Activated naive CD4-positive, alpha-beta T cell treated with anti-CD3 and anti-CD28 coated beads, Interleukin-2, amount 50 U/mL, for 16 hours (primary cell): ENCODE measurements around the gene SAMMSON.

Source experiments
- DNase-seq: peaks from one replicate; pipeline ENCODE4 v3.0.0-alpha.2; 2020

SAMMSON gene

GRCh38 chr3:69999140-70000027 lies at the start of gene SAMMSON:
SAMMSON (plus strand) TSS chr3:69999733.
- DNase-seq, result no peak

DNA sequence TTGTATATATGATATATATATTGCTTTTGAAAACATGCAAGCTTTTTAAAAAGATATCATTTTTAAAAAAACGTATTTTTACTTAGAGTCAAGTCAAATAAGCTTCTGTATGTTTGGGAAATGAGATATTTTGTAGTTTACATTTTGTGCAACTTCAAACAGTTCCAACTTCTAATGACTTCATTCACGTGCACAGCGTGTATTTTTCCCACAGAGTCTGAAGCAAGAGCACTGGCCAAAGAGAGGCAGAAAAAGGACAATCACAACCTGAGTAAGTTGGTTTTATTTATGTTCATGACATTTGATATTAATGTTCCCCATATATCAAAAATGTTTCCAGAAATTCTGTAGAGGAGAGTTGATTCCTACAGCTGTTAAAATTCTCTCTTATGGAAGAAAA lies 47.9 kb upstream of the SAMMSON start:
- DNase-seq, result no peak

- no peak for DNase-seq
Observed at GRCh38 chr3:69959581-69959980, 40.0 kb upstream of the SAMMSON start.

DNA sequence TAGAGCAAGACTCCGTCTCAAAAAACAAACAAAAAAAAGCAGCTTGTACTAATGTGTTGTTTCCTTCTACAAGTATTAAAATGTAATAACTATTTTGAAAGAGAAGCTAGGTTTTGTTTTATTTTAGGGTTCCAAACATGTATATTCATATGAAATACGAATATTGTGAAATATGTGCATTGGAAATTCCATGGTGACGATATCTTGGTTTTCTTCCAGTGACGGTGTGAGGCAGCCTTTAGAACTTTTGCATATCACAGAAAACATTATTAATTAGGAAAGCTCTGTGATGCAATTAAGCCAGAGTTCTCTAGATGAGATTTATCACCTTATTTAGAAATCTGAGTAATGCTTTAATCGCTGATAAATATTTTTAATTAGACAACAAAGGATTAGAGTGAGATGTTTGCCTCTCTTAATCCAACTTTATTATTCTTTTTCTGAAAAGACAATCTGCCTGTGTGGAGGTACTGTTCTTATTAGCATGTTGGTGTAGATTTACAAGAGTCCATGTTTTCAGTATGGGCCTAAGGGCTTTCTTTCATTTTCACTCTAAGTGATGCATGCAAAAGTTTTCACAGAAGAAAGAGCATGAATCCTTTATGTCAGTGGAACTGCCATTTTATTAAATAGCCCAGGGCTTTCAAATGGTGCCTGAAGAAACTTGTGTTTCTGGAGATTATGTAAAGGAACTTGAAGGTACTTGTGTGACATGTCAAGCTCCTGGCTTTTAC lies 37.7 kb upstream of the SAMMSON start:
- no peak for DNase-seq

GRCh38 chr3:69963643-69964042 lies 35.9 kb upstream of the SAMMSON start:
- DNase-seq, result no peak

- DNase-seq, result no peak
Observed at GRCh38 chr3:69967156-69967555, 32.4 kb upstream of the SAMMSON start.

- no peak for DNase-seq
Observed at GRCh38 chr3:69970827-69971226, 28.7 kb upstream of the SAMMSON start.

DNA sequence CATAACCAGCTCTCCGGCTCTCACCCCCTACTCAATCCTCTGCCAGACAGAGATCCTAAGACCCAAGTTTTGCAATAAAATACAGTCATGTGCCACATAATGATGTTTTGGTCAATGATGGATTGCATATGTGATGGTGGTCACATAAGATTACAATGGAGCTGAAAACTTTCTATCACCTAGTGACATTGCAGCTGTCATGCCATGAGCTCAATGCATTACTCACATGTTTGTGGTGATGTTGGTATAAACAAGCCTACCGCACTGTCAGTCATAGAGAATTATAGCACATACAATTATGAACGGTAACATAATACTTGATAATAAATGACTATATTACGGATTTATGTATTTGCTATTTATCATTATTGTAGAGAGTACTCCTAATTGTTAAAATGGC lies 26.9 kb upstream of the SAMMSON start:
- DNase-seq, result no peak

DNA sequence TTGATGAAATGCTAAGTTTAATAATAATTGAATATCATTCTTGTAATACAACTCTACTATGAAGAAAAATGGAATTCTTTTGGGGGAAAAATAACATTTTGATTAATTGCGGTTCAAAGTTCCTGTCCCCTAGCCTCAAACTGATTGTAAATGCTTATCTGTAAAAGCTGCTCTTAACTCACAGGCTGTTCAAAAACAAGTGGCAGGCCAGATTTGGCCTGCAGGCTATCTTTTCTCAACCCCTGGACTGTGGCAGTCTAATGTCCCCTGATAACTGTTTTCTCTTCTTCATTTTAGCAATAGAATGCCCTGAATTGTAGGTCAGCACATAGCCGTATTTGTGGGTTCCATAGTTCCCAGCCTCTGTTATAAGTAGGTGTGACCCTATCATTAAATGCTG lies 23.5 kb upstream of the SAMMSON start:
- DNase-seq, result no peak

GRCh38 chr3:69983546-69984265 lies 15.8 kb upstream of the SAMMSON start:
- no peak for DNase-seq

GRCh38 chr3:69985266-69985665 lies 14.3 kb upstream of the SAMMSON start:
- no peak for DNase-seq

DNA sequence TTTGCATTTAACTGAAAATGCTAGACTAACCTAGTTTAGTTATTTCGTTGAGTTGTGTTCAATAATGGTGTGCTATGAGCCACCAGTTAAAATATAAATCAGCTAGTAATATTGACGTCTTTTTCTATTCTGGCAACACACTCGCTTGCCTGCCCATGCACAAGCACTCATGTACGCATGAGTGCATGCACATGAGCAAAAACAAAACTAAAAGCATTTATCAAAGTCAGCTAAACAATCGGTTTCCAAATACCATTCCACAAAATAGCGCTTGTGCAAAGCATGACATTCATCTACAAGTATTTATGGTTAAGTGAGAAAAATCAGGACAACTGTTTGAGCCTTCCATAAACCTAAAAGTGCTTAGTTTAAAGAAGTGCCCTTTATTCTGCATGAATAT lies 13.1 kb upstream of the SAMMSON start:
- DNase-seq, result no peak

DNA sequence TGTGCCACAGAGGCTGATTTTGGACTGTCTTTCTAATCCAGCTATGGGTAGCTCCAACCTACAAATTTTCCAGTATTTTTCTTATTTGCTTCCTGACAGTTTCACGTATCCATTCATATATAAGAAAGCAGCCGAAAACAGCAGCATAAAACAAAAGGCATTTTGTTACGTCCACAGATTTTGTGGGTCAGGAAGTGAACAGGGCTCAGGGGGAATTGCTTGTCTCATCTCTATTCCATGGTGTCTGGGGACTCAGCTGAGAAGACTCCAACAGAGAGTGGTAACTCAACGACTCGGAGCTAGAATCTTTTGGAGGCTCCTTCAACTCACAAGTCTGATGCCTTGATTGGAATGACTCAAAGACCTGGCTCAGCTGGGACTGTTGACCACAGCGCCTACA lies 11.7 kb upstream of the SAMMSON start:
- no peak for DNase-seq

- no peak for DNase-seq
Observed at GRCh38 chr3:69993757-69994156, 5.8 kb upstream of the SAMMSON start.

GRCh38 chr3:69994919-69995318 lies 4.6 kb upstream of the SAMMSON start:
- DNase-seq, result no peak

DNA sequence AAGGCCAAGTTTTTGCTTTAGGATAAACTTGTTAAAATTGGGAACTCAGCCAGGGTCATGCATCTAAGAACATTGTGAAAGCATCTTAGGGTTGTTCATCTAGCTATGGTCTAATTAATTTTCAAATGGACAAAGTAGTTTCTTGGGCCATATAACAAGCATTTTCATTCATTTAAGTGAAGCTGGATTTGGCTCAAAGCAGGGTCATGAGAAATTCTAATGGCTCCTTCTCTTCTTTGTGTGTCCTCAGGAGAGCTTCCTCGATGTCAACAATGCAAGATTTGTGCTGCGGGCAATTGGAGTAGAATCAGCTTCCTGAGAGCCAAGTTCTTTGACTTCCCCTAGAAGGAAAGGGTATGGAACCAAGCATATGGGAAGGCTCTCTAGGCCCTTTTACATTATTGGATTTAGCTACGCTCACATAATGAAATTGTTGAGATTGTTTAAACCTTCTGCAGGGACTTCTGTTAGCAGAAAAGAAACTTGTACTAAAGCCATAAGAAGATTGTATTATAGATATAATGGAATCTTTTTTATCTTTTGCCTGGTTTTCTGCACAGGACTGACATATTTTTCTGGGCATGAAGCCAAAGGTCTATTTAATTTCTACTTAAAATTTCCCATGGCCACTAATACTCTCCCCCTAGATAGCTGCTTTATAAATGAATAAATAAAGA lies 1.8 kb upstream of the SAMMSON start:
- DNase-seq, result no peak

DNA sequence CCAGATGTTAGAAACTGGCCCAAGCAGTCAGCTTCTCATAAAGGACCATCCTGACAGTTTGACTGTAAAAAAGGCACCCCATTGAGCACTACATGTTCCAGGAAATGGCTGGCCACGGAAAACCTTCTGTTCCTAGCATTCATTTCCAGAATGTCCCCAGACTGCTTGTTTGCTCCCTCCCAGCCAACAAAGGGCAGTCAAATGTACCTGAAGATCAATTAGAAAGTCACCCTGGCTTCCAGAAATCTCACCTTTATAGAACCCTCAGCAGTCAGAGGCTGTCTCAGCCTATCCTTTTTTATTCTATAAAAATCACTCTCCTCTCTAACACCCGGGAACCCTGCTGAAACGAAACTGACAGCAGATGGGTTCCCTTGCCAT lies 784 bp upstream of the SAMMSON start:
- DNase-seq, result no peak

DNA sequence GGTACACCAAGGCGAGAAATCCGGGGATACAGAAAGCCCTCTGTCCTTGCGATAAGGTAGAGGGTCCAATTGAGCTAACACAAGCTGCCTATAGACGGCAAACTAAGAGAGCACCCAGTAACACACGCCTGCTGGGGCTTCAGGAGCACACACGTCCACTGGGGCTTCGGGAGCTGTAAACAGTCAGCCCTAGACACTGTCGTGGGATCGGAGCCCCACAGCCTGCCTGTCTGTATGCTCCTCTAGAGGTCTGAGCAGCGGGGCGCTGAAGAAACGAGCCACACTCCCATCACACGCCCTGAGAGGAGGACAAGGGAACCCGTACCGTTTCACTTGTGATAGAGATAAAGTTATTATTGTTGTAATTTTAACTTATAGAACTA lies 486 bp downstream of the SAMMSON start:
- DNase-seq, result no peak

- no peak for DNase-seq
Observed at GRCh38 chr3:70000563-70001081, 1.1 kb downstream of the SAMMSON start.

GRCh38 chr3:70003119-70003518 lies 3.6 kb downstream of the SAMMSON start:
- DNase-seq, result no peak

GRCh38 chr3:70006089-70006488 lies 6.6 kb downstream of the SAMMSON start:
- no peak for DNase-seq

DNA sequence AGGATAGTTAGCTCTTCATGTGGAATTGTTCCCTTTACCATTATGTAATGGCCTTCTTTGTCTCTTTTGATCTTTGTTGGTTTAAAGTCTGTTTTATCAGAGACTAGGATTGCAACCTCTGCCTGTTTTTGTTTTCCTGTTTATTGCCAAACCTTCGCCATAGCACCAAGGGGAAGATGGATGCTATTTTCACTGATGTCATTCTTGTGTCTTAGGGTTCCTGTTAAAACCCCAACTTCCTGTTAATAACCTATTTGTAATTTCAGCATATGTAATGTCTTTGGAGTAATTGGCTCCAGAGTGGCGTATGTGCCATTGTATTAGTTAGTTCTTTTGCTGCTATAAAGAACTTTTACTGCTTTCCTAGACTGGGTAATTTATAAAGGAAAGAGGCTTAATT lies 10.8 kb downstream of the SAMMSON start:
- DNase-seq, result no peak

- no peak for DNase-seq
Observed at GRCh38 chr3:70011582-70011981, 12.0 kb downstream of the SAMMSON start.
